Hindlimb muscle (tissue), 1 donor: ENCODE data around the gene PEAR1. TPM values are rescaled to one million over a fixed set of nuclear protein-coding genes. Genes with fewer than 3 reads are reported as not detected.
"Not testable (repeated sequence)": the region's sequence is repeated elsewhere in the genome, so short reads cannot be mapped to it uniquely, and the experiment has no call there.

Experiments used
- DNase-seq: peaks from one replicate; pipeline ENCODE4 v3.0.0-alpha.2; 2013
- polyA plus RNA-seq: library from polyadenylated mRNA; unstranded; fragments of 120-200 nt; gene quantifications from one replicate; pipeline ENCODE4 v1.2.1, GENCODE V29; 2013; ENCODE audit not compliant: insufficient read length

Gene PEAR1
- polyA plus RNA-seq, 1 donor, result 29.2 TPM

DNA sequence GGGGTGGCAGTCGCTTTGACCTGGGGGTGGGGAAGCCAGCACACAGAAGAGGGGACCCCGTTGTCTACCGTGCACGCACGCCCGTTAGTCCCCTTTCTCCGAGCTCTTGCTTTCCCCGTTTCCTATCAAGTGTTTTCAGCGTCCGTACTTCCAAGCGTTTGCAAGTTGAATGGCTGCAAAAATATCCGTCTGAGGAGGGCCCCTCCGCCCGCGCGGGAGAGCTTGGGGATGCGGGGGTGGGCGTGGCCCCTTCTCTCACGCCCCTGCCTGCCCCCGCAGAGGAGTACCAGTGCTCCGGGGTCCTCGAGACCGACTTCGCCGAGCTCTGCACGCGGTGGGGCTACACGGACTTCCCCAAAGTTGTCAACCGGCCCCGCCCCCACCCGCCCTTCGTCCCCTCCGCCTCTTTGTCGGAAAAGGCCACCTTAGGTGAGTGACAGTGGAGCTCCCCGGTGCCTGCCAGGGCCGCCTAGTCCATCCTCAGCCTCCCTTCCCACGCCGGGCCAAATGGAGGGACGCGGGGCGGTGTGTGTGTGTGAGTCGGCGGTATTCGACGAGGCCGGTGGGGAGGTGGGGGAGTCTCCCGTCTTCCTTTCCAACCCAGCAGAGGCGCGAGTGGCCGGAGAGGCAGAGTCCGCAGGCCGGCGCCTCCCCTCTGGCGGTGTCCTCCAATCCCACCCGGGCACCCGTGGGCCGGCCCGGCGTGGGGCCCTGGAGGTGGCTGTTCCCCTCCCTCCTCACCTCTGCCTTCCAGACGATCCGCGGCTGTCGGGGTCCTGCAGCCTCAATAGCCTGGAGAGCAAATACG, 30.4 kb downstream of the PEAR1 start:
- no peak for DNase-seq

- DNase-seq, result no peak
Measured at GRCh38 chr1:156924478-156925153, 31.1 kb downstream of the PEAR1 start.

DNA sequence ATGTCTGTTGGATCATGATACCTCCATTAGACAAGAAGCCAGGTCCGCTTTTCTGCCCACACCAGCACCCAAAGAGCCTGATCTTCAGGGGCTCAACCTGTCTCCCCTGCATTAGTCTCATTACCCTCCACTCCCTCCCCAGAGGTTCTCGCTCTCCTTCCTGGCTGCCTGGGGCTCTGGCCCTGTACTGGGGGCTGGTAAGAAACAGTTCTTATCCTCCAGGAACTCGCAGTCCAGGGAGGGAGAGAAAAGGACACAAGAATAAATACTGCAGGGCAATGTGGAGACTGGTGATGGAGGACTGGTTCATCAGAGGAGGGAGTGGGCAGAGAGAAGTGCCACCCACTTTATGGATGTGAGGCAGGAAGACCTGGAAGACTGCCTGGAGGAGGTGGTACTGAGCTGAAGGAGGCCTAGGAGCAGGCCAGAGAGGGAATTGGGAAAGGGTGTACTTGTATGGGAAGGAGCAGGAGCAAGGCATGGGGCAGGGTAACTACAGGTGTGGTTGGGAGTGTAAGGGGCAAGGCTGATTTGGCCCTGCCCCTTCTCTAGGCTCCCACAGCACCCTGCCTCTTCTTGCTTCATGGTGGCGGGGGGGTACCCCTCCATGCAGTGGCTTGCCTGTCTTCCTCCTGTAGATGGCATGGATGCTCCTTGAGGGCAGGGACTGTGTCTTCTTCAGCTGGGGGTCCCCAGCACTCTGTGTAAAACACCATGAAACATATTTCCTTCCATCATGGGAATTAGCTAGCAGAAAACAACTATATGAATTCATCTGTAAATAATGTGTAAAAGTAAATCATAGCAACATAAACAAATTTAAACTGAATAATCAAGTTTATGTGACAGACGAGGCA, 31.9 kb downstream of the PEAR1 start:
- DNase-seq, result no peak

DNA sequence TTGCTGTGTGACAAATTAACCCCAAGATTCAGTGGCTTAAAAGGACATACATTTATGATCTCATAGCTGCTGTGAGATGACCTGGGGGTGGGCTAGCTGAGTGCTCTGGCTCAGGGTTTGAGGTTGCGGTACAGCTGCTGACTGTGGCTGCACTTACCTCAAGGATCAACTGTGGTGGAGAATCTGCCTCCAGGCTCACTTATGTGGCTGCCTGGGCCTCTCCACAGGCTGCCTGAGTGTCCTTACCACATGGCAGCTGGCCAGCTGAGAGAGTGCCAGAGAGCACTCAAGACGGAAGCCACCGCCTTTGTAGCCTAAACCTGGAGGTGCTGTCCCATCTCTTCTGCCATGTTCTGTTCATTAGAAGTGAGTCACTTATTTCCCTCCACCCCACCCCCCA, 32.7 kb downstream of the PEAR1 start:
- DNase-seq, result no peak

GRCh38 chr1:156926695-156927094, 33.2 kb downstream of the PEAR1 start:
- not testable (repeated sequence) for DNase-seq

DNA sequence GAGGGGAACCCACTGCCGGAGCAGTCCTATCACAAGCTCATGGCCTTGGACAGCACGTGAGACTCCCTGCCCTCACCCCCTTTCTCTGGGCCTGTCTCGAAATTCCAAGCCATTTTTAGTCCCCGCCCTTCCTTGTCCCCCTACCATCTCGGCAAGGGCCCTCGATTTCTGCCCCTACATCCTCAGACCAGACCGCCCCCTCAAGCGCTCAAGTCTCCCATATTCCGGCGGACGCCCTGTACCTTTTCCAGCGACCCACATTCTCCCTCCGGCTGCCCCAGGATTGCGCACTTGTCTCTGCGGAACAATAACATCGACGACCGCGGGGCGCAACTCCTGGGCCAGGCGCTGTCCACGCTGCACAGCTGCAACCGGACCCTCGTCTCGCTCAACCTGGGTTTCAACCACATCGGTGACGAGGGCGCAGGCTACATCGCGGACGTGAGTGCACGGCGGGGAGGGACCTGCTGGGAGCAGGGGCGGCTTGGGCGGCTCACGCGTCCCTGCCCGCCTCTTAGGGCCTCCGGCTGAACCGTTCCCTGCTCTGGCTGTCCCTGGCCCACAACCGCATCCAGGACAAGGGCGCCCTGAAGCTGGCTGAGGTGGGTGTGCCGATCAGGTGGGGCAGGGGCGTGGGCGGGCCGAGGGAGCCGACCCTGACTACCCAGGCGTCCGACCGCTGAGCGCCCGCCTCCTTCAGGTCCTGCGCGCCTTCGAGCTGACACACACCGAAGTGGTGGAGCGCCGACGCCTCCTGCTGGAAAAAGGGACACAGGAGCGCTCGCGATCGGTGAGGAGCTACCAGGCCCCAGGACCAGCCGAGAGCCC, 33.9 kb downstream of the PEAR1 start:
- peak; percentile 65 for DNase-seq

DNA sequence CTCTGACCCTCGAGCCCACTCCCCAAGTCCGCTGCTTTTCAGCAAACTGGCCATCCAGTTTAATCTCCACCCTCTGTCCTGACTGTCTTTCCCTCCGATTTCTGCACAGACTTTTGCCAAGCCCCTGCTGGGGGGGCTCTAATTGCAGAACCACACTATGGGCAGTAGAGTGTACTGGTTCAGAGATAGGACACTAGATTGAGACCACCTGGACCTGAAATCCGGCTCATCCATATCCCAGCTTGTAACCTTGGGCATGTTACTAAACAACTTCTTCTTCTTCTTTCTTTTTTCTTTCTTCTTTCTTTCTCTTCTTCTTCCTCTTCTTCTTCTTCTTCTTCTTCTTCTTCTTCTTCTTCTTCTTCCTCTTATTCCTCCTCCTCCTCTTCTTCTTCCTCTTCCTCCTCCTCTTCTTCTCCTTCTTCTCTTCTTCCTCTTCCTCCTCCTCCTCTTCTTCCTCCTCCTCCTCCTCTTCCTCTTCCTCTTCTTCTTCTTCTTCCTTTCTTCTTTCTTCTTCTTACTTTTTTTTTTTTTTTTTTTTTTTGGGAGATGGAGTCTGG, 34.6 kb downstream of the PEAR1 start:
- no peak for DNase-seq

- DNase-seq, result no peak
Measured at GRCh38 chr1:156929596-156930238, 36.2 kb downstream of the PEAR1 start.

DNA sequence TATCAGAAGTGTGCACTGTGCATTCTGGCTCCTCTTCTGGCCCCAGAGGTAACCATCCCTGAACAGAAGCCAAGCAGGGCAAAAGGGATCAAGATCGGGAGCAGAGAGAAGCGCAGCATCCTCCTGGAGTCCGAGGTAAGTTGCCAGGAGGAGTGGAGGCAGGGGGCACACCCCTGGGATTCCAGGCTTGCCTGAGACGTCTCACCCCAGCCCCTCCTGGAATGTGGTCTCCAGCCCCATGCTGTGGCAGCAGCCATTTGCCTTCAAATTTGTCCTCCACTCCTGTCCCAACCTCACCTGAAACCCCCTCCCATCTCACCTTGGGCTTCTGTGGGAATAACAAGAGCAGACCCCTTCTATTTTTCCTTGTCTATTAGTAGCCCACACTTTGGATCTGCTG, 37.0 kb downstream of the PEAR1 start:
- no peak for DNase-seq

DNA sequence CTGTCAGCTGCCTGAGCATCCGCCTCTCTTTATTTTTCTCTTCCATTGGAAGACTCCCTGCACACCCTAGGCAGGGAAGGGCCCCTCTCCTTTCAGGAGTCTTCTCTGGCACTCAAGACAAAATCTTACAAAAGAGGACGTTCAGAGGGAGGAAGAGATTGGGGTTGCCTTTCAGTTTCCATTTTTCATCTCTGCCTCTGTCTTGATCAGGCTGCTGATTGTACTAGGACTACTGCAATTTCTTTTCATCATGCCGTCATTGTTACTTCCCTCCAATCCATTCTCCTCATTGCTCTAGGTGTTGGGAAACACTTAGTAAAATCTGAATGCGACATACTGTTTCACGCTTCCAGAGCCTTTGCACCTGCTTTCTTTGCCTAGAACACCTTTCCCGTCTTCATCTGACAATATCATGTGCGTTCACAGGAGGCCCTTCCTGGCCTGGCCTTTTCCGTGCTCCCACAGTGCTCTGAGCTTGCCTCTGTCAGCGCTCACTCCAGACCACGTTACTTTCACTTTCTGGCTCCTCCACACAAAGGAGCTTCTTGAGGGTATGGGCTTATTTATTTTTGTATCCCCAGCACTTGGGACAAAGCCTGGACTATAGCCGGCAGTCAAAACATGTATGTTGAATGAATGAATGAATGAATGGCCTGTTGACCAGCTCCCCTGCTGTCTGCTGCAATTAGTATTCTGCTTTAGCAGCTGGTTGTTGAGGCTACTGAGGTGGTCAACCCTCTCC, 37.9 kb downstream of the PEAR1 start:
- DNase-seq, result no peak

- no peak for DNase-seq
Measured at GRCh38 chr1:156931974-156932710, 38.6 kb downstream of the PEAR1 start.

DNA sequence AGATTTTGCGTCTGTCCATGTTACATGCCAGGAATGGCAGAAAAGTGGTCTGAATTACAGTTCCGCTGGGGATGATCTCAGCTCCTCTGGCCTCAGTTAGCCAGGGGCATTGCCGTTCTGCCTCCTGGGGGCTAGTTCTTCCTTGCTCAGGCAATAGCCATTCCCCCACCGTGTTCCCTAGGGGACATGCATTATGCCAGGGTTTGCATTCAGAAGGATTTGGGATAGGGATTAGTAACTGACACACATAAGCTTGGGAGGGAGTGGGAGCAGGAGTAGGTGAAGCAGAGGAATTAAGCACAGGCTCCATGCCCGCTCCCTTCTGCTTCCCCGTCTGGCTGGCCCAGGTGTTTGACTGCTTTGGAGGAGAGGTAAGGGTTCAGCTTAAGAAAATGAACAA, 39.6 kb downstream of the PEAR1 start:
- DNase-seq, result no peak

GRCh38 chr1:156935505-156936128, 42.1 kb downstream of the PEAR1 start:
- DNase-seq, result no peak

GRCh38 chr1:156936191-156936590, 42.7 kb downstream of the PEAR1 start:
- no peak for DNase-seq

DNA sequence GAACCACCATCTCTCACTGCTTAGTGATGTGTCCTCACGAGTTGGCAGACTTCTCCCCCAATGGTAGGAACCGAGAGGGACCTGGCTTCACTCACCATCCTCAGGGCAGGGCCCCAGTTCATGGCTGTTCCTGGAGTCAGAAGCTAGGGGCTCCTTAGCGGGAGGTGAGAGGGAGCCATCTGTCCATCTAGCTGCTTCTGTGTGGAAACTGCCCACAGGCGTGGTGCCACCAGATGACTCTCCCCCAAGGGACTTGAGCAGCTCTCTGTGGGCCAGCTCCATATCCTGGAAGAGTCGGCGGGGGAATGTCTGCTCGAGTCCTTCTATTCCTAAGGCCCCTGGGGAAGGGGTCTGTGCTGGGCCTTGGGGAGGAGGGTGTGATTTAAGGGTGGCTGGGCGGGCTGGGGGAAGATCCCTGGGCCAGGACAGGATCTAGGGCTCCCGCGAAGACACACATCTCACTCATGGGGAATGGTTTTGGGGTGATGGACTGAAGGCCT, 43.3 kb downstream of the PEAR1 start:
- DNase-seq, result no peak

DNA sequence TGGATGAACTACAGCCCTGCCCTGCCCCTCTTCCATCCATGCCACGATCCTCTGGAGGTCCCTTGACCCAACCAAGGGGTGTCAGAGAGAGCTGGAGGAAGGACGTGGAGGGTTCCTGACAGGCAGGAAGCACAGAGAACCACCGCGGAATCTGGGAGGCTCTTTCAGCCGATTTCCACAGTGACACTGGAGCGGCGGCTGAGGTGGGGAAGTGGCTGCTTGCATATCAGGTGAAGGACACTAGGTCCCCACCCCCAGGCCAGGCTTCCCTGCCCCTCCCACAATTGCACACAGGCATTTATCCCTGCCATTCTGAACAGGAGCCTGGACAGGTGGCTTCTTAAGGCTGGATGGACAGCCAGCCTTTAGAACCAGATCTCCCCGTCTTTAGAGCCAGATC, 44.4 kb downstream of the PEAR1 start:
- no peak for DNase-seq

DNA sequence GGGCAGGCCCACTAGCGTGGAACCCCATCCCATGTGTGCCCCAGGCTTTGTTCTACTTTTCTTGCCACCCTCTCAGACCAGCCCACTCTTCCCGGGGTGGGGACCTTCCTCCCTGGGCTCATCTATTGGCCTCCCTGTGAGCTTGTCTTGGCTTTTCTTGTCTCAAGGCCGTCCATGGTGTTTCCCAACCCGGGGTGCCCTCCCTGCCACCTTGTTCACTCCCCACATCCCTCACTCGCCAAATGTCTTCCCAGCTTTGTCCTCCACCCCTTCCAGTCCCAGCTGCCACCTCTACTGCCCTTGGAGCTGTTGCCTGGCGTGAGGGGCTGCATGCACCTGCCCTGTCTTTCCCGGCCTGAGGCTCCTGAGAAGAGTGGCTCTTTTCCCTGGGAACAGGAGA, 45.3 kb downstream of the PEAR1 start:
- DNase-seq, result no peak

DNA sequence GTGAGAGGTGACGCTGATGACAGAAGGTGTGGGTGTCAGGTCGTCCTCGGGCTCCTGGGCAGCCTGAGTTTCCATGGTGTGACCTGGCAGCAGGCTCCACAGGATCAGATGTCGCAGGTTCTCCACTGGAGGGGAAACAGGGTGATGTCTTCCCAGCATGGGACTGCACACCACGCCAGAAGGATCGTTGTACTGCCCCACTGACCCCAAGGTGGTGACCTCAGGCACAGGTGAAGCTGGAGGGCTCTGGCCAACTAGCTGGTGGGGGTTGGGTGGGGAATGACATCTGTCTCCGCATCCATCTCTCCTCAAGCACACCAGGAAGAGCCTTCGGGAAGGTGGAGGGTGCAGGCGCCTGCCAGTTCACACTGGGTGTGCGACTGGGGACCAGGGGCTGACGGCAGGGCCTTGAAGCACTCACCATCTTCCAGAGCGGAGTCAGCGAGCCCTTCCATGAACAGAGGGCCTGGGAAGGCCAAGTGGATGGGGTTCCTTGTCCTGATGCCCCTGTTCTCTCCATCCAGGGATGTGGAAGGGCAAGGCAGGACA, 46.3 kb downstream of the PEAR1 start:
- no peak for DNase-seq

- DNase-seq, result no peak
Measured at GRCh38 chr1:156941675-156942074, 48.2 kb downstream of the PEAR1 start.
